ENCODE data around the gene MSRB1. TPM values are rescaled to one million over a fixed set of nuclear protein-coding genes. Genes with fewer than 3 reads are reported as not detected.

Gene MSRB1, protein sequence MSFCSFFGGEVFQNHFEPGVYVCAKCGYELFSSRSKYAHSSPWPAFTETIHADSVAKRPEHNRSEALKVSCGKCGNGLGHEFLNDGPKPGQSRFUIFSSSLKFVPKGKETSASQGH
- total RNA-seq: 10 to 100 TPM; 16.7 to 40.7 (median 35.2) TPM

GRCh38 chr16:1942810-1943726, at the start of gene MSRB1:
Gene MSRB1 (minus strand): TSS chr16:1943199. CDS start chr16:1943156, 43 bp downstream.
- H3K4me3 ChIP-seq: peak within 1 kb of the TSS; percentile 81 to 99 (median 94)
- in situ Hi-C loops (cut with MboI; ENCODE audit: low sequenced_read_pairs in 4 of 4) (no loop called here), intact Hi-C loops (cut with DNase I; ENCODE audit: low total_unique reads) (loop anchor here (10.0 kb wide), 1 partner anchor 592 kb away; the partner anchor contains the start of genes CEMP1 and PDPK1)
- ATAC-seq (peak; percentile 59 to 80), DNase-seq (peak; percentile 100)
- peak within 1 kb of the TSS; percentile 98 to 100 (median 98) for H3K27ac ChIP-seq
- TF ChIP-seq POLR2A (IDR thresholded peaks at IDR 0.05): peak; percentile 98 to 100
- TF ChIP-seq, protein P1, sequence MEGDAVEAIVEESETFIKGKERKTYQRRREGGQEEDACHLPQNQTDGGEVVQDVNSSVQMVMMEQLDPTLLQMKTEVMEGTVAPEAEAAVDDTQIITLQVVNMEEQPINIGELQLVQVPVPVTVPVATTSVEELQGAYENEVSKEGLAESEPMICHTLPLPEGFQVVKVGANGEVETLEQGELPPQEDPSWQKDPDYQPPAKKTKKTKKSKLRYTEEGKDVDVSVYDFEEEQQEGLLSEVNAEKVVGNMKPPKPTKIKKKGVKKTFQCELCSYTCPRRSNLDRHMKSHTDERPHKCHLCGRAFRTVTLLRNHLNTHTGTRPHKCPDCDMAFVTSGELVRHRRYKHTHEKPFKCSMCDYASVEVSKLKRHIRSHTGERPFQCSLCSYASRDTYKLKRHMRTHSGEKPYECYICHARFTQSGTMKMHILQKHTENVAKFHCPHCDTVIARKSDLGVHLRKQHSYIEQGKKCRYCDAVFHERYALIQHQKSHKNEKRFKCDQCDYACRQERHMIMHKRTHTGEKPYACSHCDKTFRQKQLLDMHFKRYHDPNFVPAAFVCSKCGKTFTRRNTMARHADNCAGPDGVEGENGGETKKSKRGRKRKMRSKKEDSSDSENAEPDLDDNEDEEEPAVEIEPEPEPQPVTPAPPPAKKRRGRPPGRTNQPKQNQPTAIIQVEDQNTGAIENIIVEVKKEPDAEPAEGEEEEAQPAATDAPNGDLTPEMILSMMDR (IDR thresholded peaks at IDR 0.05 in 4 of 5, conservative IDR thresholded peaks at IDR 0.05 in 1 of 5): peak in 1 of 5 experiments; percentile 18
- no peaks in the 10 kb centered on the region for H3K27me3 ChIP-seq
- H3K9me3 ChIP-seq: no peaks in the 10 kb centered on the region
- H3K4me1 ChIP-seq: peaks cover 29 to 58% of the 10 kb centered on the region in 2 donors
- H3K36me3 ChIP-seq: peaks cover 2 to 26% of the 10 kb centered on the region in 2 donors

DNA sequence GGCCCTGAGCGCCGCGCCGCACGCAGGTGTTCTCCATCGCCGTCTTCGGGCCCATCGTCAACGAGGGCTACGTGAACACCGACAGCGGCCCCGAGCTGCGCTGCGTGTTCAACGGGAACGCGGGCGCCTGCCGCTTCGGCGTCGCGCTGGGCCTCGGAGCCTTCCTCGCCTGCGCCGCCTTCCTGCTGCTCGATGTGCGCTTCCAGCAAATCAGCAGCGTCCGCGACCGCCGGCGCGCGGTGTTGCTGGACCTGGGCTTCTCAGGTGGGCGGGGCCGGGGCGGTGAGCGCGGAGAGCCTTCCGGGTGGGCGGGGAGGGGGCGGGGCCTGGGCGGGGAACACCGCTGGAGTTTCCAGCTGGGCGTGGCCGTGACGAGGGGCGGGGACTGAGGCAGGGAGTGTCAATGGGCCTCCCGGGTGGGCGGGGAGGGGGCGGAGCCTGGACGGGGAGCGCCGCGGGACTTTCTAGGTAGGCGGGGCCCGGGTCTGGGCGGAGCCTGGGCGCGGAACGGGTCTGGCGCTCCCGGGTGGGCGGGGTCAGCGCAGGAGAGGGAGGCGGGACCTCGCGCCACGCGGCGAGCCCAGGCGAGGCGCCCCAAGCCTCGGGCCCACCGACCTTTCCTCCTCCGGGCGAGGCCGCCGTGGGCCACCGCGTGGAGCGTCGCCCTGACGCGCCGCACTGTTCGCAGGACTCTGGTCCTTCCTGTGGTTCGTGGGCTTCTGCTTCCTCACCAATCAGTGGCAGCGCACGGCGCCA, 49.1 kb upstream of the MSRB1 start:
- Histone ChIP-seq H3K36me3 (peaks cover 0 to 2% of the 10 kb centered on the region in 2 donors), H3K27ac (peak overlapping the region in 2 of 4 donors; percentile 41 to 43), H3K9me3 (no peaks in the 10 kb centered on the region), H3K4me1 (peaks cover 7 to 16% of the 10 kb centered on the region in 2 donors), H3K27me3 (peaks cover 30 to 38% (median 34%) of the 10 kb centered on the region in 3 donors), H3K4me3 (peak overlapping the region; percentile 43 to 74 (median 51))
- peak; percentile 89 to 95 for DNase-seq
- in situ Hi-C loops (cut with MboI; ENCODE audit: low sequenced_read_pairs in 4 of 4): no loop called here
- intact Hi-C loops (cut with DNase I; ENCODE audit: low total_unique reads): no loop called here
- ATAC-seq: peak; percentile 84
- TF ChIP-seq, protein P1 (IDR thresholded peaks at IDR 0.05 in 4 of 5, conservative IDR thresholded peaks at IDR 0.05 in 1 of 5): no peak
- TF ChIP-seq POLR2A (IDR thresholded peaks at IDR 0.05): no peak

DNA sequence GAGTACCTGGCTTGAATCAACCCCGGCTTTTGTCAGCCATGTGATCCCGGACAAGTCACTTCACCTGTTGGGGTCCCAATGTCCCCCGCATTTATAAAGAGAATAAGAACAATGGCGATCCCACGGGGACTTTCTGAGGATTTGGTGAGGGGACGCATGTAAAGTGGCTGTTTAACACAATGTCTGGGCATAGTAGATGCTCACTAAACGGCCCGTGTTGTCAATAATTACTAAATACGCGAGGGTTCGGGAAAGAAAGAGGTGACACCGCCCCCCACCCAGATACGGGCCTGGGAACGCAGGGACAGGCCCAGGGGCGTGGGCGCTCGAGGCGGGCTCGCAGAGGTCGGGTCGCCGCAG, 48.6 kb upstream of the MSRB1 start:
- Histone ChIP-seq H3K9me3 (no peaks in the 10 kb centered on the region), H3K27me3 (peaks cover 30 to 38% (median 34%) of the 10 kb centered on the region in 3 donors), H3K4me1 (peaks cover 7 to 16% of the 10 kb centered on the region in 2 donors), H3K27ac (peak overlapping the region in 2 of 4 donors; percentile 41 to 43), H3K4me3 (peak overlapping the region; percentile 43 to 74 (median 51)), H3K36me3 (peaks cover 0 to 8% of the 10 kb centered on the region in 2 donors)
- ATAC-seq (no peak), DNase-seq (no peak)
- TF ChIP-seq POLR2A (IDR thresholded peaks at IDR 0.05): no peak
- intact Hi-C loops (cut with DNase I; ENCODE audit: low total_unique reads): no loop called here
- in situ Hi-C loops (cut with MboI; ENCODE audit: low sequenced_read_pairs in 4 of 4): no loop called here

GRCh38 chr16:1991135-1991551, 48.1 kb upstream of the MSRB1 start:
- no peak overlapping the region for H3K27ac ChIP-seq
- in situ Hi-C loops (cut with MboI; ENCODE audit: low sequenced_read_pairs in 4 of 4): no loop called here
- H3K9me3 ChIP-seq: no peaks in the 10 kb centered on the region
- ATAC-seq (no peak), DNase-seq (no peak)
- intact Hi-C loops (cut with DNase I; ENCODE audit: low total_unique reads): no loop called here
- peaks cover 30 to 38% (median 34%) of the 10 kb centered on the region in 3 donors for H3K27me3 ChIP-seq
- H3K4me1 ChIP-seq: peaks cover 7 to 16% of the 10 kb centered on the region in 2 donors
- H3K36me3 ChIP-seq: peaks cover 0 to 12% of the 10 kb centered on the region in 2 donors
- TF ChIP-seq, protein P1 (IDR thresholded peaks at IDR 0.05 in 4 of 5, conservative IDR thresholded peaks at IDR 0.05 in 1 of 5): no peak
- no peak for TF ChIP-seq POLR2A (IDR thresholded peaks at IDR 0.05)
- H3K4me3 ChIP-seq: peak overlapping the region in 2 of 4 donors; percentile 43 to 74
